Stimulated activated CD8-positive, alpha-beta memory T cell treated with anti-CD3 and anti-CD28 coated beads, Interleukin-7, amount 100 ng/mL, for 24 hours (primary cell): ENCODE data around the gene ZBTB7C.

Source experiments
- DNase-seq: peaks from one replicate; pipeline ENCODE4 v3.0.0-alpha.2; 2020; ENCODE audit warnings: low read depth

Gene ZBTB7C

GRCh38 chr18:48119204-48119603, 290.0 kb downstream of the ZBTB7C start:
- DNase-seq: no peak

- DNase-seq: no peak
Observed at GRCh38 chr18:48116873-48117630, 292.1 kb downstream of the ZBTB7C start.

- DNase-seq: no peak
Observed at GRCh38 chr18:48116017-48116416, 293.2 kb downstream of the ZBTB7C start.

- DNase-seq: no peak
Observed at GRCh38 chr18:48113691-48114090, 295.5 kb downstream of the ZBTB7C start.

DNA sequence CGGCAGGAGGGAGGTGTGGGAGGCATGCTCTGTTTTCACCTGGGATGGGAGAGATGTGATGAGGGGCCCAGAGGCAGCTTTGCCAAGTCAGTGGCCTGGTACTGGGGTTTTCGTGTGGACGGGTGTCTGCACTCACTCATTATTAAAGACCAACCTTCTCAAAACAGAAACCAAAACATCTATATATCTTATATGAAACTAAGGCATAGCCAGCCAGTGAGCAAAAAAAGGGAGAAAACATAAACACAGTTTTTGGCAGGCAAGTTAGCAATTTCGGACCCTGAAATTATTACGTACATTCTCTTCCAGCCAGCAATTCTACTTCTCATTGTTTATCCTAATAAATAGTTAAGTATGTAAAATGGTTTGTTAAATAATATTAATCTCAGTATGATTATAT, 297.6 kb downstream of the ZBTB7C start:
- DNase-seq: no peak

DNA sequence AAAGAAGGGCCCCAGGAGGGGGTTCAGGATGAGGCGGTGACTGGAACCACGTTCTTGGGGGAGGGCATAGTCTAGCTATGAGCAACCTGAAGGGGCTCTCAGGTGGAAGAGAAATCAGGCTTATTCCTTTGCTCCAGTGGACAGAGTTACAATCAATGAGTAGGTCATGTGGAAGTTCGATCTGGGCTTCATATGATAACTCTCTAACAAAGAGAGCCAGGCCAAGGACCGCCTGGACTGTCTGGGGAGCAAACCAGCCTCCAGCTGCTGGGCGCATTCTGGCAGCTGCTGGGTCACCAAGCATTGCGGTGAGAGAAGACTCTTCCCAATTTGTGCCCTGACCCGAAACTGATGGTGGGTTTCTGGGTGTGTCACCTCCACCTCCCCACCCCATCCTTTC, 298.4 kb downstream of the ZBTB7C start:
- no peak for DNase-seq

GRCh38 chr18:48109961-48110493, 299.2 kb downstream of the ZBTB7C start:
- no peak for DNase-seq

GRCh38 chr18:48108136-48108535, 301.0 kb downstream of the ZBTB7C start:
- no peak for DNase-seq

- no peak for DNase-seq
Observed at GRCh38 chr18:48106976-48107781, 302.0 kb downstream of the ZBTB7C start.

- DNase-seq: no peak
Observed at GRCh38 chr18:48106498-48106897, 302.7 kb downstream of the ZBTB7C start.

GRCh38 chr18:48105317-48105716, 303.9 kb downstream of the ZBTB7C start:
- no peak for DNase-seq

- no peak for DNase-seq
Observed at GRCh38 chr18:48104705-48105104, 304.5 kb downstream of the ZBTB7C start.

- DNase-seq: no peak
Observed at GRCh38 chr18:48100651-48101165, 308.5 kb downstream of the ZBTB7C start.

GRCh38 chr18:48100165-48100575, 309.0 kb downstream of the ZBTB7C start:
- DNase-seq: no peak

DNA sequence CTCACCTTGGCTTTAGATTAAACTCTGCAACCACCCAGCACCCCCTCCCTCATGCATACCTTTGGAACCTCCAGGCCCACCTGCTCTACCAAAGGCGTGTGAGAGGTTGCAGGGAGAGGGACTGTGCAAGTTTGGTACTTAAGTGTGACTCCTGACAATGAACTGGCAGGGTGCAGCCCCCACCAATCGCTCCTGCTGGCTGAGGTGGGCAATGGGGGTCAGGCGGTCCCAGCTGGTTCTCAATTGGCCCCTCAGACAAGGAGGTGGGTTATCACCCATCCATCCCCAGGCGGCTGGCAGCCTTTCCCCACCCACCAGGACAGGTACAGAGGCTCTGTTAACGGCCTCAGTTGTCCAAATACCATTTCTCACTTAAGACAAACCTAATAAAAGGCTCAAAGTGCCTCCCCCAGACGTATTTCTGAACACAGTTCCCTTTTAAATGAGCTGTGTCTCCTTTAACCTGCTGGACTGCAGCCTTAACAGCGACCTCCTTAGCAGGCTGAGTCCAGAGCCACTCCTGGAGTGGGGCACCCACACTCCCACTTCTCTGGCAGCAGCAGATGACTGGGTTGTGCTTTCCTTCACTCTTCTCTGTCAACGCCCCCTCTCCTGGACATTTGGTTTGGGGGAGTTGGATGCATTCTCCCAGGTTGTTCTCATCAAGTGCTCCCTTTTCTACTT, 309.6 kb downstream of the ZBTB7C start:
- no peak for DNase-seq

- DNase-seq: no peak
Observed at GRCh38 chr18:48098538-48098937, 310.6 kb downstream of the ZBTB7C start.

GRCh38 chr18:48098007-48098406, 311.2 kb downstream of the ZBTB7C start:
- no peak for DNase-seq

- no peak for DNase-seq
Observed at GRCh38 chr18:48095726-48096125, 313.5 kb downstream of the ZBTB7C start.

DNA sequence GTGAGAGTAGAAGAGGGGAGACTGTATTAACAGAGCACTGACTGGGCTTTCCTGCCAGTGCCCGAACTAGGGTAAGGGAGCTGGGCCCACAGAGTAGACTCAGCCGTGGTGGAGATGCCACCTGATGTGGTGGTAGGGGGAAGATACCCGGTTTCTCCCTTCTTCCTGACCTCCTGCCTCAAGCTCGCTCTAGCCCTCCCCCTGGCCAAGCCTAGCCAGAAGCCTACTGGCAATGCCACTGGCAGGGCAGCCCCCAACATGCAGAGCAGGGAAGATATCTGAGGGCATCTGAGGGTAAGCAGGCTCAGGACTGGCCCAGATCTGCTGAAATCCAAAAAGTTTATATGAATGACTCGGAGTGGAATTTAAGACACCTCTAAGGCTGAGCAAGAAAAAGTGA, 316.1 kb downstream of the ZBTB7C start:
- no peak for DNase-seq

- no peak for DNase-seq
Observed at GRCh38 chr18:48091869-48092497, 317.2 kb downstream of the ZBTB7C start.

DNA sequence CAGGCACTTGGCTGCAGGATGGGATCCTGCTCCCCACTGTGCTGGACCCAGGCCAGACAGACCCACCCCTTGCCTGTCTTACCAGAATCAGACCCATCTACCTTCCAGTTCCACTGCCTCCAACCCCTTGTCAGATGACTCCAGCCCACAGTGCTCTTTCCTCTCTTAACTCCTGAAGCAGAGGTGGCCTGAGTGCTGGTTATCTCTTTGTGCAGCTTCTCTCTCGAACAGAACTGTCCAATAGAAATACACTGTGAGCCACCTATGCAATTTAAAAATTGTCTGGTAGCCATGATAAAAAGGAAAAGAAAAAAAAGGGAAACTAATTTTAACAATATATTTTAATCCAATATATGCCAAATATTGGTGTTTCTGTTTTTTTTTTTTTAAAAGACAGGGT, 318.5 kb downstream of the ZBTB7C start:
- DNase-seq: no peak

GRCh38 chr18:48090021-48090420, 319.2 kb downstream of the ZBTB7C start:
- DNase-seq: no peak
